HepG2 (cell line): ENCODE measurements around the gene NUDT6. TPM values are rescaled to one million over a fixed set of nuclear protein-coding genes. Genes with fewer than 3 reads are reported as not detected.
"Not testable (repeated sequence)": the region's sequence is repeated elsewhere in the genome, so short reads cannot be mapped to it uniquely, and the experiment has no call there.

Experiments
- ATAC-seq: fragments of 200-7000 bp; cut with Tn5 transposase; 3 replicates; pipeline ENCODE4 v1.9.1; 2020; ENCODE audit warnings: mild to moderate bottlenecking, moderate library complexity
- BruUV-seq: library from RNA; stranded (reverse); fragments of 400-500 nt; replicated peaks from 2 replicates; lab custom pipeline; 2021; lab: Mats Ljungman, UMichigan
- CTCF ChIA-PET: fragments of 300-600 bp; formaldehyde crosslinking; extraction: SDS; loops from one replicate; lab custom pipeline; 2021; ENCODE audit warnings: low total read pairs, inconsistent platforms, low intra/inter-chr PET ratio; lab: Yijun Ruan, JAX
- POLR2A ChIA-PET: fragments of 350-600 bp; sonication (Branson Sonifier 250); formaldehyde crosslinking; loops from one replicate; lab custom pipeline; 2020; ENCODE audit warnings: antibody characterized with exemption, inconsistent platforms; lab: Yijun Ruan, JAX
- DNase-seq: peaks from one replicate; pipeline ENCODE4 v3.0.0-alpha.2; 2015; ENCODE audit warnings: low spot score
- FAIRE-seq: peaks from 3 replicates; lab custom pipeline; 2011; peaks lifted over from hg19 to GRCh38; lab: Jason Lieb, UNC
- H2AFZ ChIP-seq: one replicate; pipeline ENCODE4 v1.6.1; 2011; ENCODE audit warnings: low read length, inconsistent platforms
- H3K27ac ChIP-seq: fragments of 300-600 bp; 3 replicates; pipeline ENCODE4 v1.8.0; 2011; ENCODE audit warnings: mixed run types, mild to moderate bottlenecking, mixed read lengths, low read length, inconsistent platforms; ENCODE audit not compliant: insufficient read depth; ENCODE audit errors: extremely low read length
- H3K27me3 ChIP-seq, 2 experiments: fragments of 200-600 bp in 1 of 2; 2 replicates in 1 of 2; 3 replicates in 1 of 2; pipeline versions ENCODE4 v1.6.0 to v1.8.0; 2011; ENCODE audit warnings: low read length in 2 of 2, mild to moderate bottlenecking in 2 of 2, moderate library complexity in 2 of 2, inconsistent platforms in 1 of 2; ENCODE audit not compliant: insufficient read depth in 2 of 2, control insufficient read depth in 1 of 2
- H3K36me3 ChIP-seq, 2 experiments: fragments of 200-600 bp in 1 of 2; replicated peaks in 1 of 2; 2 replicates in 1 of 2; 3 replicates in 1 of 2; pipeline versions ENCODE4 v1.5.1 to v1.8.0; 2011; ENCODE audit warnings: low read length in 2 of 2, inconsistent platforms in 1 of 2; ENCODE audit not compliant: insufficient read depth in 2 of 2, control insufficient read depth in 1 of 2
- H3K4me1 ChIP-seq: 2 replicates; pipeline ENCODE4 v1.5.1; 2012; ENCODE audit warnings: low read length, inconsistent platforms; ENCODE audit not compliant: insufficient read depth
- H3K4me2 ChIP-seq: 2 replicates; pipeline ENCODE4 v1.6.0; 2011; ENCODE audit warnings: low read depth, low read length, inconsistent platforms
- H3K4me3 ChIP-seq, 3 experiments: fragments of 200-600 bp in 1 of 3; sonication (generic), shearing (Covaris generic) in 1 of 3; replicated peaks in 1 of 3; 2 replicates each; pipeline ENCODE4 v1.5.1; 2011 to 2016; ENCODE audit warnings: low read length in 3 of 3, inconsistent platforms in 2 of 3, low read depth in 2 of 3, mild to moderate bottlenecking in 2 of 3, control low read depth in 1 of 3, mixed read lengths in 1 of 3; ENCODE audit not compliant: insufficient read depth in 1 of 3
- H3K79me2 ChIP-seq: one replicate; pipeline ENCODE4 v1.6.1; 2011; ENCODE audit warnings: low read length, inconsistent platforms; ENCODE audit not compliant: insufficient read depth
- H3K9ac ChIP-seq: 2 replicates; pipeline ENCODE4 v1.6.0; 2011; ENCODE audit warnings: mild to moderate bottlenecking, low read depth, low read length, inconsistent platforms; ENCODE audit not compliant: insufficient read depth
- H3K9me3 ChIP-seq: 2 replicates; pipeline ENCODE4 v1.5.1; 2012; ENCODE audit warnings: mild to moderate bottlenecking, low read length
- H4K20me1 ChIP-seq: 2 replicates; pipeline ENCODE4 v1.6.0; 2011; ENCODE audit warnings: inconsistent platforms, mild to moderate bottlenecking, low read length, moderate library complexity; ENCODE audit not compliant: insufficient read depth
- GTF3A ChIP-seq: sonication (generic); formaldehyde crosslinking; conservative IDR thresholded peaks from 2 replicates; pipeline ENCODE4 v1.4.0; 2020; ENCODE audit warnings: mild to moderate bottlenecking, missing genetic modification reagents
- IRF1 ChIP-seq: sonication (generic); formaldehyde crosslinking; IDR thresholded peaks from 2 replicates; pipeline ENCODE4 v1.4.0; 2020; ENCODE audit warnings: low read depth, mild to moderate bottlenecking, missing genetic modification reagents
- KLF6 ChIP-seq: IDR thresholded peaks from 2 replicates; pipeline ENCODE4 v1.8.0; 2016; ENCODE audit warnings: missing biosample characterization, missing genetic modification reagents
- MBD4 ChIP-seq: IDR thresholded peaks from 2 replicates; pipeline ENCODE4 v1.6.1; 2012; ENCODE audit warnings: low read length, inconsistent platforms, borderline replicate concordance
- SCMH1 ChIP-seq: sonication (generic); formaldehyde crosslinking; IDR thresholded peaks from 2 replicates; pipeline ENCODE4 v1.9.0; 2021; ENCODE audit warnings: missing genetic modification reagents, mild to moderate bottlenecking, borderline replicate concordance
- TRIM22 ChIP-seq: fragments of 450-650 bp; IDR thresholded peaks from 2 replicates; pipeline ENCODE4 v1.6.1; 2017
- ZFP90 ChIP-seq: sonication (generic); formaldehyde crosslinking; IDR thresholded peaks from 2 replicates; pipeline ENCODE4 v1.8.0; 2022; ENCODE audit warnings: missing genetic modification reagents, mild to moderate bottlenecking, inconsistent platforms, borderline replicate concordance
- WGBS: methylation state at CpG from one replicate; pipeline ENCODE4 v1.1.6; 2017; ENCODE audit warnings: low lambda C conversion rate; 5-methylcytosine and 5-hydroxymethylcytosine counted together
- in situ Hi-C: cut with HindIII; loops from 2 replicates; pipeline ENCODE4 v1.10.0; 2017; ENCODE audit warnings: low pct_unique_long_range_greater_than_20kb; ENCODE audit not compliant: extremely low pct_ligation_motif_present
- intact Hi-C: fragments of 100-400 bp; cut with micrococcal nuclease; formaldehyde crosslinking; loops from one replicate; pipeline ENCODE4 v1.10.0; 2022; ENCODE audit not compliant: unreplicated experiment
- polyA plus RNA-seq, 8 experiments: library from polyadenylated mRNA; depleted of rRNA in 3 of 8; stranded (reverse) in 7 of 8; unstranded in 1 of 8; fragments of >200 nt; fragmentation: Illumina TruSeq in 4 of 8; extraction: Trizol in 4 of 8; gene quantifications; 2 replicates each; pipeline versions ENCODE4 v1.2.1 to v1.2.3, GENCODE V29; 2011 to 2016; ENCODE audit warnings: low read depth in 4 of 8, missing spikeins in 1 of 8, mixed read lengths in 1 of 8; ENCODE audit not compliant: insufficient read depth in 1 of 8
- total RNA-seq, 5 experiments: library from RNA; depleted of rRNA; stranded (reverse); fragments of >200 nt; fragmentation: Illumina TruSeq; extraction: Trizol; gene quantifications; 2 replicates each; pipeline ENCODE4 v1.2.3, GENCODE V29; 2016; ENCODE audit warnings: low read depth in 1 of 5

NUDT6 gene
- total and polyA plus RNA-seq, 2 of the 13 experiments (the other 11 are each of a cell fraction or from before 2014, with no cell fraction given): 4.8 to 8.3 TPM

- TF ChIP-seq ZFP90 (no peak), IRF1 (CRISPR knock-in tag) (no peak), KLF6 (CRISPR knock-in tag) (no peak), GTF3A (no peak), SCMH1 (CRISPR knock-in tag) (no peak), TRIM22 (no peak), MBD4 (no peak)
These were observed 77.3 kb downstream of the NUDT6 start (continued) for GRCh38 chr4:122845066-122845465.

GRCh38 chr4:122844391-122844790 lies 78.0 kb downstream of the NUDT6 start:
- H3K9me3 ChIP-seq, H3K36me3 ChIP-seq, H3K79me2 ChIP-seq, BruUV-seq, H3K4me2 ChIP-seq, CTCF ChIA-PET, H3K4me3 ChIP-seq, H3K4me1 ChIP-seq, H3K9ac ChIP-seq, intact Hi-C loops, POLR2A ChIA-PET, H3K27ac ChIP-seq, in situ Hi-C loops, H2AFZ ChIP-seq, FAIRE-seq, ATAC-seq, DNase-seq, H3K27me3 ChIP-seq, H4K20me1 ChIP-seq: not testable (repeated sequence)
- WGBS: 92% methylated on average over 1 of the region's 1 CpG
